WERI-Rb-1 (cell line): Measurements from ENCODE around the gene GFOD1.

Source experiments
- DNase-seq: peaks from one replicate; pipeline ENCODE4 v3.0.0-alpha.2; 2020
- H3K27ac ChIP-seq: fragments of 250-450 bp; sonication (Bioruptor Pico); 2 replicates; pipeline ENCODE4 v1.5.1; 2020; ENCODE audit warnings: mild to moderate bottlenecking, moderate library complexity
- H3K27me3 ChIP-seq: fragments of 250-450 bp; sonication (Bioruptor Pico); 2 replicates; pipeline ENCODE4 v1.5.1; 2021; ENCODE audit warnings: mild to moderate bottlenecking, low read depth, moderate library complexity; ENCODE audit not compliant: insufficient read depth, severe bottlenecking
- H3K36me3 ChIP-seq: fragments of 250-450 bp; sonication (Bioruptor Pico); 2 replicates; pipeline ENCODE4 v1.5.1; 2020; ENCODE audit warnings: mild to moderate bottlenecking, moderate library complexity
- H3K4me3 ChIP-seq: 2 replicates; pipeline ENCODE4 v1.5.1; 2011; ENCODE audit warnings: low read depth, mild to moderate bottlenecking, control low read depth, low read length
- H3K9me3 ChIP-seq: fragments of 250-450 bp; sonication (Bioruptor Pico); 2 replicates; pipeline ENCODE4 v1.5.1; 2021; ENCODE audit warnings: mild to moderate bottlenecking, moderate library complexity; ENCODE audit not compliant: severe bottlenecking
- TF ChIP-seq, protein P1 (sequence below): IDR thresholded peaks from 2 replicates; pipeline ENCODE4 v1.5.1; 2011; ENCODE audit warnings: low read depth, mild to moderate bottlenecking, control low read depth, inconsistent platforms, low read length

GFOD1 gene

GRCh38 chr6:13528777-13529343 lies 41.5 kb upstream of the GFOD1 start:
- no peak for DNase-seq
- Histone ChIP-seq H3K9me3 (no peaks in the 10 kb centered on the region), H3K27ac (no peak overlapping the region), H3K4me3 (no peak overlapping the region), H3K36me3 (no peaks in the 10 kb centered on the region), H3K27me3 (no peaks in the 10 kb centered on the region)
- TF ChIP-seq, protein P1, sequence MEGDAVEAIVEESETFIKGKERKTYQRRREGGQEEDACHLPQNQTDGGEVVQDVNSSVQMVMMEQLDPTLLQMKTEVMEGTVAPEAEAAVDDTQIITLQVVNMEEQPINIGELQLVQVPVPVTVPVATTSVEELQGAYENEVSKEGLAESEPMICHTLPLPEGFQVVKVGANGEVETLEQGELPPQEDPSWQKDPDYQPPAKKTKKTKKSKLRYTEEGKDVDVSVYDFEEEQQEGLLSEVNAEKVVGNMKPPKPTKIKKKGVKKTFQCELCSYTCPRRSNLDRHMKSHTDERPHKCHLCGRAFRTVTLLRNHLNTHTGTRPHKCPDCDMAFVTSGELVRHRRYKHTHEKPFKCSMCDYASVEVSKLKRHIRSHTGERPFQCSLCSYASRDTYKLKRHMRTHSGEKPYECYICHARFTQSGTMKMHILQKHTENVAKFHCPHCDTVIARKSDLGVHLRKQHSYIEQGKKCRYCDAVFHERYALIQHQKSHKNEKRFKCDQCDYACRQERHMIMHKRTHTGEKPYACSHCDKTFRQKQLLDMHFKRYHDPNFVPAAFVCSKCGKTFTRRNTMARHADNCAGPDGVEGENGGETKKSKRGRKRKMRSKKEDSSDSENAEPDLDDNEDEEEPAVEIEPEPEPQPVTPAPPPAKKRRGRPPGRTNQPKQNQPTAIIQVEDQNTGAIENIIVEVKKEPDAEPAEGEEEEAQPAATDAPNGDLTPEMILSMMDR = no peak

DNA sequence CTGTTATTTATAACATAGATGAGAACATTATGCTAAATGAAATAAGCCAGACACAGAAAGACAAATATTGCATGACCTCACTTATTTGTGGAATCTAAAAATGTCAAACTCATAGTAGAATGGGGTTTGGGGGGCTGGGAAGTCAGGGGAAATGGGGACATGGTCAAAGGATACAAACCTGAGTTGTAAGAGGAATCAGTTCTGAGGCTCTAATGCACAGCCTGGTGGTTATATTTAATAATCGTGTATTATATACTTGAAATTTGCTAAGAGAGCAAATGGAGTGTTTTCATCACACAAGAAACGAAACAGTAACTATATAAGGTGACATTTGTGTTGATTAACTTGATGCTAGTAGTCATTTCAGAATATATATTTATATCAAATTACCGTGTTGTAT lies 40.8 kb upstream of the GFOD1 start:
- no peak for DNase-seq
- no peaks in the 10 kb centered on the region for H3K27me3 ChIP-seq
- no peak overlapping the region for H3K4me3 ChIP-seq
- H3K36me3 ChIP-seq = no peaks in the 10 kb centered on the region
- no peak overlapping the region for H3K27ac ChIP-seq
- TF ChIP-seq, protein P1 = no peak
- no peaks in the 10 kb centered on the region for H3K9me3 ChIP-seq

DNA sequence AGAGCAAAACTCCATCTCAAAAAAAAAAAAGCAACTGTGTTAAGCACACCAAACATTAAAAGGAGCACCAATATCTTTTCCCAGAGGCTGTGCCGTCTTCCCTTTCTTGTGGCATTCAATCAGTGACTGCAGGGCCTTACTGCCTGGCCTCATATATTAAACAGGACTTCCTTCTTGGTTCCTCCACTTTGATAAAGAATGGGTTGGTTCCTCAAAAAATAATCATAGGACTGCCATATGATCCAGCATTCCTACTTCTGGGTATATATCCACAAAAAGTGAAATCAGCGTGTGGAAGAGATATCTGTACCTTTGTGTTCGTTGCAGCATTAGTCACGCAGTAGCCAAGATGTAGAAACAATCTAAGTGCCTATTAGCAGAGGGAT lies 40.3 kb upstream of the GFOD1 start:
- TF ChIP-seq, protein P1 = no peak
- H3K4me3 ChIP-seq = no peak overlapping the region
- no peaks in the 10 kb centered on the region for H3K9me3 ChIP-seq
- no peaks in the 10 kb centered on the region for H3K36me3 ChIP-seq
- no peak overlapping the region for H3K27ac ChIP-seq
- no peaks in the 10 kb centered on the region for H3K27me3 ChIP-seq
- no peak for DNase-seq

- TF ChIP-seq, protein P1 = no peak
- peak overlapping the region; percentile 47 for H3K27ac ChIP-seq
These were observed 39.6 kb upstream of the GFOD1 start for GRCh38 chr6:13526727-13527670.

GRCh38 chr6:13526357-13526726 lies 38.9 kb upstream of the GFOD1 start:
- H3K36me3 ChIP-seq = no peaks in the 10 kb centered on the region
- no peak for DNase-seq
- H3K4me3 ChIP-seq = no peak overlapping the region
- no peaks in the 10 kb centered on the region for H3K27me3 ChIP-seq
- TF ChIP-seq, protein P1 = no peak
- peak overlapping the region; percentile 2 for H3K27ac ChIP-seq
- no peaks in the 10 kb centered on the region for H3K9me3 ChIP-seq

More at GRCh38 chr6:13526727-13527670, 39.6 kb upstream of the GFOD1 start:
- Histone ChIP-seq H3K27me3 (no peaks in the 10 kb centered on the region), H3K9me3 (no peaks in the 10 kb centered on the region), H3K4me3 (no peak overlapping the region), H3K36me3 (no peaks in the 10 kb centered on the region)
- DNase-seq = peak; percentile 76
